HepG2 (cell line): ENCODE results near the gene ZNF684. TPM values are rescaled to one million over a fixed set of nuclear protein-coding genes. Genes with fewer than 3 reads are reported as not detected.

Source experiments
- AHR ChIP-seq: IDR thresholded peaks from 2 replicates; pipeline ENCODE4 v1.6.1; 2018; ENCODE audit warnings: missing genetic modification reagents, missing compliant biosample characterization
- CERS6 ChIP-seq: sonication (generic); formaldehyde crosslinking; IDR thresholded peaks from 2 replicates; pipeline ENCODE4 v1.5.0; 2020; ENCODE audit warnings: missing genetic modification reagents
- HMGXB4 ChIP-seq, 2 experiments: sonication (generic) in 1 of 2; formaldehyde crosslinking in 1 of 2; IDR thresholded peaks; 2 replicates each; pipeline versions ENCODE4 v1.4.0 to v1.6.1; 2018 to 2020; ENCODE audit warnings: missing genetic modification reagents in 2 of 2, borderline replicate concordance in 1 of 2, low read depth in 1 of 2, mild to moderate bottlenecking in 1 of 2, missing biosample characterization in 1 of 2
- IRF9 ChIP-seq: sonication (generic); formaldehyde crosslinking; IDR thresholded peaks from 2 replicates; pipeline ENCODE4 v1.8.0; 2022; ENCODE audit warnings: missing genetic modification reagents, mild to moderate bottlenecking, borderline replicate concordance
- MATR3 ChIP-seq: sonication (generic); formaldehyde crosslinking; IDR thresholded peaks from 2 replicates; pipeline ENCODE4 v1.4.0; 2020; ENCODE audit warnings: missing genetic modification reagents
- MEIS1 ChIP-seq: sonication (generic); formaldehyde crosslinking; IDR thresholded peaks from 2 replicates; pipeline ENCODE4 v1.9.0; 2021; ENCODE audit warnings: mild to moderate bottlenecking, missing genetic modification reagents, moderate library complexity, borderline replicate concordance
- MTA1 ChIP-seq: sonication (generic); formaldehyde crosslinking; IDR thresholded peaks from 2 replicates; pipeline ENCODE4 v1.4.0; 2020; ENCODE audit warnings: missing genetic modification reagents, mild to moderate bottlenecking, borderline replicate concordance
- ZFP41 ChIP-seq: sonication (generic); formaldehyde crosslinking; IDR thresholded peaks from 2 replicates; pipeline ENCODE4 v1.4.0; 2020; ENCODE audit warnings: mild to moderate bottlenecking, missing genetic modification reagents, borderline replicate concordance
- ZNF124 ChIP-seq: sonication (generic); formaldehyde crosslinking; IDR thresholded peaks from 2 replicates; pipeline ENCODE4 v1.4.0; 2020; ENCODE audit warnings: missing genetic modification reagents
- ZNF235 ChIP-seq: sonication (generic); formaldehyde crosslinking; IDR thresholded peaks from 2 replicates; pipeline ENCODE4 v1.8.1; 2023; ENCODE audit warnings: mild to moderate bottlenecking, missing genetic modification reagents, borderline replicate concordance
- ZNF598 ChIP-seq: sonication (generic); formaldehyde crosslinking; IDR thresholded peaks from 2 replicates; pipeline ENCODE4 v1.5.1; 2020; ENCODE audit warnings: mild to moderate bottlenecking, missing genetic modification reagents, borderline replicate concordance
- ZNF616 ChIP-seq: sonication (generic); formaldehyde crosslinking; IDR thresholded peaks from 2 replicates; pipeline ENCODE4 v1.5.0; 2020; ENCODE audit warnings: low read depth, mild to moderate bottlenecking, missing genetic modification reagents
- ZNF639 ChIP-seq: conservative IDR thresholded peaks from 2 replicates; pipeline ENCODE4 v1.6.1; 2018; ENCODE audit warnings: missing genetic modification reagents
- ZNF678 ChIP-seq: sonication (generic); formaldehyde crosslinking; IDR thresholded peaks from 2 replicates; pipeline ENCODE4 v1.4.0; 2020; ENCODE audit warnings: mild to moderate bottlenecking, missing genetic modification reagents
- ZNF687 ChIP-seq: sonication (generic); formaldehyde crosslinking; IDR thresholded peaks from 2 replicates; pipeline ENCODE4 v1.5.1; 2020; ENCODE audit warnings: mild to moderate bottlenecking, missing genetic modification reagents, moderate library complexity
- ZNF703 ChIP-seq: sonication (generic); formaldehyde crosslinking; IDR thresholded peaks from 2 replicates; pipeline ENCODE4 v1.5.1; 2020; ENCODE audit warnings: missing genetic modification reagents, mild to moderate bottlenecking, moderate library complexity, borderline replicate concordance
- ZNF724P ChIP-seq: sonication (generic); formaldehyde crosslinking; IDR thresholded peaks from 2 replicates; pipeline ENCODE4 v1.8.0; 2022; ENCODE audit warnings: missing genetic modification reagents, borderline replicate concordance
- polyA plus RNA-seq, 8 experiments: library from polyadenylated mRNA; depleted of rRNA in 3 of 8; stranded (reverse) in 7 of 8; unstranded in 1 of 8; fragments of >200 nt; fragmentation: Illumina TruSeq in 4 of 8; extraction: Trizol in 4 of 8; gene quantifications; 2 replicates each; pipeline versions ENCODE4 v1.2.1 to v1.2.3, GENCODE V29; 2011 to 2016; ENCODE audit warnings: low read depth in 4 of 8, missing spikeins in 1 of 8, mixed read lengths in 1 of 8; ENCODE audit not compliant: insufficient read depth in 1 of 8
- total RNA-seq, 5 experiments: library from RNA; depleted of rRNA; stranded (reverse); fragments of >200 nt; fragmentation: Illumina TruSeq; extraction: Trizol; gene quantifications; 2 replicates each; pipeline ENCODE4 v1.2.3, GENCODE V29; 2016; ENCODE audit warnings: low read depth in 1 of 5

ZNF684 gene
- total and polyA plus RNA-seq, 2 of the 13 experiments (the other 11 are each of a cell fraction or from before 2014, with no cell fraction given), result 6.5 to 15.2 TPM

- TF ChIP-seq HMGXB4 (CRISPR knock-in tag; IDR thresholded peaks at IDR 0.05; ENCODE audit: borderline replicate concordance in 1 of 2, low read depth in 1 of 2), result peak; percentile 70 to 84
- peak; percentile 19; the same call in 1 of the 2 replicates for TF ChIP-seq ZNF639 (CRISPR knock-in tag)
- peak; percentile 48; the same call in 1 of the 2 replicates for TF ChIP-seq ZNF724P (CRISPR knock-in tag)
- peak; percentile 40; the same call in 1 of the 2 replicates for TF ChIP-seq AHR (CRISPR knock-in tag)
- no peak; the same call in 1 of the 2 replicates for TF ChIP-seq ZFP41 (CRISPR knock-in tag)
- peak; percentile 86 for TF ChIP-seq ZNF124 (CRISPR knock-in tag)
- peak; percentile 60; the same call in 1 of the 2 replicates for TF ChIP-seq MEIS1 (CRISPR knock-in tag)
- peak; percentile 94; the same call in 1 of the 2 replicates for TF ChIP-seq ZNF235 (CRISPR knock-in tag)
- peak; percentile 48; the same call in 1 of the 2 replicates for TF ChIP-seq CERS6
- peak; percentile 87 for TF ChIP-seq MTA1 (CRISPR knock-in tag)
- peak; percentile 41; the same call in 1 of the 2 replicates for TF ChIP-seq ZNF703 (CRISPR knock-in tag)
- TF ChIP-seq ZNF678 (CRISPR knock-in tag), result 0 out of 2 replicates have a peak, but pooled peaks have one; percentile 31
- TF ChIP-seq MATR3, result no peak
- peak; percentile 49; the same call in 1 of the 2 replicates for TF ChIP-seq ZNF598
- TF ChIP-seq IRF9 (CRISPR knock-in tag), result peak; percentile 71; the same call in 1 of the 2 replicates
- TF ChIP-seq ZNF687 (CRISPR knock-in tag), result peak; percentile 100
- TF ChIP-seq ZNF616, result no peak
Measured at GRCh38 chr1:40508375-40509341, 22.8 kb upstream of the ZNF684 start, which contains the start of gene EXO5 (continued).
